NCI-H2081 (cell line): ENCODE results near the gene ROPN1L.
A peak's percentile ranks its signal among the peaks of the same experiment; 100 is the strongest.
"Not testable (repeated sequence)": the region's sequence is repeated elsewhere in the genome, so short reads cannot be mapped to it uniquely, and the experiment has no call there.

Experiments
- DNase-seq, 2 experiments: peaks; one replicate each; lab custom pipeline; 2025; lab: John Stamatoyannopoulos, UW

Gene ROPN1L

GRCh38 chr5:10501554-10502075 is 59.9 kb downstream of the ROPN1L start:
- DNase-seq, result no peak

GRCh38 chr5:10502130-10502529 is 60.5 kb downstream of the ROPN1L start:
- DNase-seq, result no peak

- DNase-seq, result no peak
These were observed 60.9 kb downstream of the ROPN1L start for GRCh38 chr5:10502578-10502977.

- no peak for DNase-seq
These were observed 61.6 kb downstream of the ROPN1L start for GRCh38 chr5:10503321-10503720.

GRCh38 chr5:10503997-10504793 is 62.5 kb downstream of the ROPN1L start:
- peak in 1 of 2 experiments; percentile 41 for DNase-seq

GRCh38 chr5:10505517-10506095 is 63.9 kb downstream of the ROPN1L start:
- no peak for DNase-seq

- DNase-seq, result no peak
These were observed 64.9 kb downstream of the ROPN1L start for GRCh38 chr5:10506535-10506934.

GRCh38 chr5:10507575-10508096 is 66.0 kb downstream of the ROPN1L start:
- DNase-seq, result no peak

- DNase-seq, result no peak
These were observed 67.9 kb downstream of the ROPN1L start for GRCh38 chr5:10509575-10509974.

- no peak for DNase-seq
These were observed 70.3 kb downstream of the ROPN1L start for GRCh38 chr5:10511741-10512640.

GRCh38 chr5:10513501-10514442 is 72.1 kb downstream of the ROPN1L start:
- DNase-seq, result no peak

GRCh38 chr5:10514572-10514971 is 72.9 kb downstream of the ROPN1L start:
- not testable (repeated sequence) for DNase-seq
